ENCODE measurements around the gene TXNDC11.

The TXNDC11 gene

GRCh38 chr16:11698271-11698689 is 44.4 kb downstream of the TXNDC11 start:
- TF ChIP-seq SPI1 (IDR thresholded peaks at IDR 0.05; ENCODE audit: borderline replicate concordance, low read depth) (no peak), POLR2AphosphoS5 (IDR thresholded peaks at IDR 0.05; ENCODE audit: low read depth) (no peak), CTCF (IDR thresholded peaks at IDR 0.05; ENCODE audit: insufficient read depth, low read length) (no peak), GABPA (IDR thresholded peaks at IDR 0.05; ENCODE audit: low read depth) (no peak)
- H3K27me3 ChIP-seq (ENCODE audit: insufficient read depth, poor library complexity, severe bottlenecking): no peaks in the 10 kb centered on the region
- H3K4me3 ChIP-seq (replicated peaks; ENCODE audit: insufficient read depth, low read length): no peak overlapping the region
- no peak overlapping the region for H3K27ac ChIP-seq (replicated peaks)
- no peak for DNase-seq (ENCODE audit: low read depth in 1 of 2, low spot score in 1 of 2)

GRCh38 chr16:11697319-11697718 is 45.3 kb downstream of the TXNDC11 start:
- Histone ChIP-seq H3K27ac (replicated peaks) (no peak overlapping the region), H3K27me3 (ENCODE audit: insufficient read depth, poor library complexity, severe bottlenecking) (no peaks in the 10 kb centered on the region), H3K4me3 (replicated peaks; ENCODE audit: insufficient read depth, low read length) (no peak overlapping the region)
- no peak for DNase-seq (ENCODE audit: low read depth in 1 of 2, low spot score in 1 of 2)
- TF ChIP-seq CTCF (IDR thresholded peaks at IDR 0.05; ENCODE audit: insufficient read depth, low read length) (no peak), POLR2AphosphoS5 (IDR thresholded peaks at IDR 0.05; ENCODE audit: low read depth) (no peak), SPI1 (IDR thresholded peaks at IDR 0.05; ENCODE audit: borderline replicate concordance, low read depth) (no peak), GABPA (IDR thresholded peaks at IDR 0.05; ENCODE audit: low read depth) (no peak)
- TF ChIP-seq, protein P1, sequence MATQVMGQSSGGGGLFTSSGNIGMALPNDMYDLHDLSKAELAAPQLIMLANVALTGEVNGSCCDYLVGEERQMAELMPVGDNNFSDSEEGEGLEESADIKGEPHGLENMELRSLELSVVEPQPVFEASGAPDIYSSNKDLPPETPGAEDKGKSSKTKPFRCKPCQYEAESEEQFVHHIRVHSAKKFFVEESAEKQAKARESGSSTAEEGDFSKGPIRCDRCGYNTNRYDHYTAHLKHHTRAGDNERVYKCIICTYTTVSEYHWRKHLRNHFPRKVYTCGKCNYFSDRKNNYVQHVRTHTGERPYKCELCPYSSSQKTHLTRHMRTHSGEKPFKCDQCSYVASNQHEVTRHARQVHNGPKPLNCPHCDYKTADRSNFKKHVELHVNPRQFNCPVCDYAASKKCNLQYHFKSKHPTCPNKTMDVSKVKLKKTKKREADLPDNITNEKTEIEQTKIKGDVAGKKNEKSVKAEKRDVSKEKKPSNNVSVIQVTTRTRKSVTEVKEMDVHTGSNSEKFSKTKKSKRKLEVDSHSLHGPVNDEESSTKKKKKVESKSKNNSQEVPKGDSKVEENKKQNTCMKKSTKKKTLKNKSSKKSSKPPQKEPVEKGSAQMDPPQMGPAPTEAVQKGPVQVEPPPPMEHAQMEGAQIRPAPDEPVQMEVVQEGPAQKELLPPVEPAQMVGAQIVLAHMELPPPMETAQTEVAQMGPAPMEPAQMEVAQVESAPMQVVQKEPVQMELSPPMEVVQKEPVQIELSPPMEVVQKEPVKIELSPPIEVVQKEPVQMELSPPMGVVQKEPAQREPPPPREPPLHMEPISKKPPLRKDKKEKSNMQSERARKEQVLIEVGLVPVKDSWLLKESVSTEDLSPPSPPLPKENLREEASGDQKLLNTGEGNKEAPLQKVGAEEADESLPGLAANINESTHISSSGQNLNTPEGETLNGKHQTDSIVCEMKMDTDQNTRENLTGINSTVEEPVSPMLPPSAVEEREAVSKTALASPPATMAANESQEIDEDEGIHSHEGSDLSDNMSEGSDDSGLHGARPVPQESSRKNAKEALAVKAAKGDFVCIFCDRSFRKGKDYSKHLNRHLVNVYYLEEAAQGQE (IDR thresholded peaks at IDR 0.05; ENCODE audit: insufficient replicate concordance, low read depth): no peak

GRCh38 chr16:11696266-11697012 is 46.2 kb downstream of the TXNDC11 start:
- no peak for TF ChIP-seq CTCF (IDR thresholded peaks at IDR 0.05; ENCODE audit: insufficient read depth, low read length)
- TF ChIP-seq GABPA (IDR thresholded peaks at IDR 0.05; ENCODE audit: low read depth): no peak
- no peak for TF ChIP-seq SPI1 (IDR thresholded peaks at IDR 0.05; ENCODE audit: borderline replicate concordance, low read depth)
- TF ChIP-seq, protein P1 (IDR thresholded peaks at IDR 0.05; ENCODE audit: insufficient replicate concordance, low read depth): no peak
- TF ChIP-seq POLR2AphosphoS5 (IDR thresholded peaks at IDR 0.05; ENCODE audit: low read depth): no peak
- H3K4me3 ChIP-seq (replicated peaks; ENCODE audit: insufficient read depth, low read length): no peak overlapping the region
- H3K27ac ChIP-seq (replicated peaks): no peak overlapping the region
- H3K27me3 ChIP-seq (ENCODE audit: insufficient read depth, poor library complexity, severe bottlenecking): no peaks in the 10 kb centered on the region
- no peak for DNase-seq (ENCODE audit: low read depth in 1 of 2, low spot score in 1 of 2)

Measured in HL-60 (cell line).